Measurements from ENCODE around the gene TBR1.

Gene TBR1

GRCh38 chr2:161415034-161415986 lies 787 bp upstream of the TBR1 start:
- DNase-seq, result no peak

GRCh38 chr2:161416708-161417437 lies 776 bp downstream of the TBR1 start:
- no peak for DNase-seq

GRCh38 chr2:161417438-161418274 lies 1.6 kb downstream of the TBR1 start:
- no peak for DNase-seq

- DNase-seq, result no peak
These were observed 2.2 kb downstream of the TBR1 start for GRCh38 chr2:161418275-161418714.

DNA sequence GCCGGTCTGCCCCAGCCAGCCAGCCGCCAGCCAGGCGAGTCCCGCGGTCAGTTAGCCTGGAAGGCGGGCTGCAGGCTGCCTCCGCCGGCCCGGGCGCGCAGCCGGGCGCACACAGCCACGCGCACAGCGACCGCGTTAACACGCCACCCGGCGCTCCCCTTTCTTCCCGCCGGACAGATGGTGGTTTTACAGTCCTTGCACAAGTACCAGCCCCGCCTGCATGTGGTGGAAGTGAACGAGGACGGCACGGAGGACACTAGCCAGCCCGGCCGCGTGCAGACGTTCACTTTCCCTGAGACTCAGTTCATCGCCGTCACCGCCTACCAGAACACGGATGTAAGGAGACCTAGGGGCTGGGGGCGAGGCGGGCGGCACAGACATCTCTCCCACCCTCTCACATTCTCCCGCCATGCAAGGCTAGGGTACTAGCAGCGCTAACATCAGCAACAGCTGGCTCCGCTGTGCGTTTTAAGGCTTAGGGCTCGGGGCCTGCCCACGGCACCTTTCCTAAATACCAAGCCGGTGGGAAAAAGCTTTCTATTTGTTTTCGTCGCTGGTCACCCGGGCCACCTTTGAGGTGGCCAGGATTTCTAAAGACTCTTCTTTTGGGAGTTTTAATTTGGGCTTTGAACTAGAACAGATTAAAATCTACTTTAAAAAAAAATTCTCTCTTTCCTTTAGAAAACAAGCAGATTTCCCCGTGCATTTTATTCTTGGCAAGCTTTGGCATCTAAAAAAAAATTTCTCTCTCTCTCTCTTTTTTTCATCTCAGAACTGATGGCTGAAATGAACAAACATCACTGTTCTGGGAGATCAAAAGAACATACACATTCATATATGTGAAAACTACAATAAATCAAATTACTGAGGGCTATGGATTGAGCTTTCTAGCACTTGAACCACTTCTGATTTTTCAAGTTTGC lies 2.9 kb downstream of the TBR1 start:
- DNase-seq, result no peak

- DNase-seq, result no peak
These were observed 3.6 kb downstream of the TBR1 start for GRCh38 chr2:161419638-161420190.

DNA sequence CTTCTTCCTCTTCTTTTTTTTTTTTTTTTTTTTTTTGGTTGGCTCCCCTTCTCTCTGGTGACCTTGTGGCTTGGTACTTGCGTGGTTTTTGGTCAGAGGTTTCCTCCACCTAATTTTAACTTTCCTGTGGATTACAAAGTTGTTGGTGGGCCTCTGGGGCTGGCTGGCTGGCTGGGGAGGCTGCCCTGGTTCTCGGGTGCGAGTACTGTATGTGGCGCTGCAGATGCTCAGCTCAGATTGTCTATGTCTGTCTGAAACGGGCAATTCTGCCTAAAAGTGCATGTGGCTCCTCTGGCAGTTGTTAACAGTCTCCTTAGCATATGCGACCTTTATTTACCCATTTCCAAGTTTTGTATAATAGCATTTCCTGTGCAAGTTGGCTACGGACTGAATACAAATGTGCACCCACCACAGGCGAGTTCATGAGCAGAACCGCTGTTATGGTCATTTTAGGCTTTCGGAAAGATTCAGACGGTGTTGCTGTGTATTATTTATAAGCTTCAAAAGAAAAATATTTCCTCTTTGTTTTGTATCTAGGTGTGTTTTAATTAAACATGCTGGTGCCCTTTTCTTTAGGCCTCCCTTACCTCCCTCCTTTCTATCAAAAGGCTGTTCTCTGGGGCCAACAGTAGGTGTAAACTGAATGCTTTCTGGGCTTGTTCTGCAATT lies 4.4 kb downstream of the TBR1 start:
- no peak for DNase-seq

GRCh38 chr2:161421686-161422085 lies 5.6 kb downstream of the TBR1 start:
- DNase-seq, result no peak

- DNase-seq, result no peak
These were observed 6.8 kb downstream of the TBR1 start for GRCh38 chr2:161422816-161423403.

DNA sequence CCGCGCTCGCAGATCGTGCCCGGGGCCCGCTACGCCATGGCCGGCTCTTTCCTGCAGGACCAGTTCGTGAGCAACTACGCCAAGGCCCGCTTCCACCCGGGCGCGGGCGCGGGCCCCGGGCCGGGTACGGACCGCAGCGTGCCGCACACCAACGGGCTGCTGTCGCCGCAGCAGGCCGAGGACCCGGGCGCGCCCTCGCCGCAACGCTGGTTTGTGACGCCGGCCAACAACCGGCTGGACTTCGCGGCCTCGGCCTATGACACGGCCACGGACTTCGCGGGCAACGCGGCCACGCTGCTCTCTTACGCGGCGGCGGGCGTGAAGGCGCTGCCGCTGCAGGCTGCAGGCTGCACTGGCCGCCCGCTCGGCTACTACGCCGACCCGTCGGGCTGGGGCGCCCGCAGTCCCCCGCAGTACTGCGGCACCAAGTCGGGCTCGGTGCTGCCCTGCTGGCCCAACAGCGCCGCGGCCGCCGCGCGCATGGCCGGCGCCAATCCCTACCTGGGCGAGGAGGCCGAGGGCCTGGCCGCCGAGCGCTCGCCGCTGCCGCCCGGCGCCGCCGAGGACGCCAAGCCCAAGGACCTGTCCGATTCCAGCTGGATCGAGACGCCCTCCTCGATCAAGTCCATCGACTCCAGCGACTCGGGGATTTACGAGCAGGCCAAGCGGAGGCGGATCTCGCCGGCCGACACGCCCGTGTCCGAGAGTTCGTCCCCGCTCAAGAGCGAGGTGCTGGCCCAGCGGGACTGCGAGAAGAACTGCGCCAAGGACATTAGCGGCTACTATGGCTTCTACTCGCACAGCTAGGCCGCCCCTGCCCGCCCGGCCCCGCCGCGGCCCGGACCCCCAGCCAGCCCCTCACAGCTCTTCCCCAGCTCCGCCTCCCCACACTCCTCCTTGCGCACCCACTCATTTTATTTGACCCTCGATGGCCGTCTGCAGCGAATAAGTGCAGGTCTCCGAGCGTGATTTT lies 7.6 kb downstream of the TBR1 start:
- DNase-seq, result no peak

GRCh38 chr2:161424394-161424769 lies 8.3 kb downstream of the TBR1 start:
- DNase-seq, result no peak

- DNase-seq, result no peak
These were observed 9.0 kb downstream of the TBR1 start for GRCh38 chr2:161424891-161425727.

DNA sequence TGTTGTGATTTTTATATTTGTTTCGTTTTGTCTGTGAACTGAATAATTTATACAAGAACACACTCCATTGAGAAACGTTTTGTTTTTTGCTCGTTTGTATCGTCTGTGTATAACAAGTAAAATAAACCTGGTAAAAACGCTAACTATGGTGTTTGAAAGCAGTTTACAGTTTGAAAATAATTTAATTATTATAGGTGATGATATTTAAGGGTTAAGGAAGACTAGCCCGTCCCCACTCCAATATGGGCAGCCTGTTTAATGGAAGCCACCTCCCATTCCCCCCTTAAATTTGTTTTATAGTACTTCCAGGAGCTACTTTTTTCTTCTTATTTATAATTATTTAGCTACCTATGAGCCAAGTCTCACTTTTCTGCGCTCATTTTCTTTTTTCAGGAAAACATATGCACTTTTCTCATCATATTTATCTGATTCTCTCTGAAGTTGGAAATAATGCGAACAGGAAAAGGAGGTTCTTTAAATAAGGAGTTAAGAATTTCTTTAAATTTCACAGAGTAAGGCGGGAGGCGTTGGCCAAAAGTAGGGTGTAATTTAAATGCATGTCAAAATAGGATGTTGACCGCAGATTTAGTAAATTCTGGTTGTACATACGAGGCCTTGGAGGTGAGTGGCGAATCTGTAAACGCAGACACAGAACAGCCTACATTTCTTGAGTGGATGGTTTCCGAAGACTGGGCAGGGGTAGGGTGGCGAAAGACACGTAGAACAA lies 9.8 kb downstream of the TBR1 start:
- no peak for DNase-seq

- no peak for DNase-seq
These were observed 10.4 kb downstream of the TBR1 start for GRCh38 chr2:161426455-161426921.

DNA sequence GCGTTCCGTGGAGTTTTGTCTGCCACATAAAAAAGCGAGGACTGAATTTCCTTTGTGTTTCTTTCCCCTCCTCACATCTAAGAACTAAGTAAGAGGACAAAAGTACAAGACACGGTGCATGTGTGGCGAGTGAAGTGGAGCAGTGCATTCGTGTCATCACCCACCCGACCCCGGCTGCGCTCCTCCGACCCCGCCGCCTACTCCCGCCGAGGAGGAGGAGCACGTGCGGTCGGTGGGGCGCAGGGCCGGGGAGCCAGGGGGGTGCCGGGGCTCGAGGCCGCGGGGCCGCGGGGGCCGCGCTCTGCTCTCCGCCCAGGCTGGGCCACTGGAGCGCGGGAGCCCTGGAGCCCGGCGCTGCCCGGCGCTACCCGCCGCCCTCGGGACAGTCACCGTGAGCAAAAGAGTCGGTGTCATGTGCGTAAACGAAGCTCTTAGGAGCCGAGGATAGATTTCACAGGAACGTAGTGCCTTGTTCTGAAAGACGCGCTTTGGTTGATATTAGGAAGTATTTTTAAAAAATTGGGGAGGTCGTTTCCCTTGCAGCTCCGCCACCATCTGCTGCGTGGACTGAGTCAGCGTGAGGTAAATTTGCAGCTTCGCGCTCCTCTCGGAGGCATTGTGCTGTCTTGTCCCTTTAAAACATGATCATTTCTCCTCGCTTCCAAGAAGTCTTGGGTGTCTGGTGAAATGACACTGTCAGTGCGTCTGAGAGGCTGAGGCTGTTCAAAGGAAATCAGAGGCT lies 11.0 kb downstream of the TBR1 start:
- peak; percentile 43 for DNase-seq

GRCh38 chr2:161427664-161428587 lies 11.8 kb downstream of the TBR1 start:
- DNase-seq, result no peak
